Activated naive CD8-positive, alpha-beta T cell treated with anti-CD3 and anti-CD28 coated beads, Interleukin-2, amount 50 U/mL, for 16 hours (primary cell): ENCODE measurements around the gene KCNH4.
"Not testable (repeated sequence)": the region's sequence is repeated elsewhere in the genome, so short reads cannot be mapped to it uniquely, and the experiment has no call there.

Source experiments
- DNase-seq: peaks from one replicate; pipeline ENCODE4 v3.0.0-alpha.2; 2020; ENCODE audit warnings: low read depth, low spot score

Gene KCNH4

GRCh38 chr17:42180922-42181850, at the start of gene KCNH4:
Gene KCNH4, minus strand, starts transcription at chr17:42181142. Its CDS starts 197 bp downstream, at chr17:42180945.
- DNase-seq: peak; percentile 60

- no peak for DNase-seq
Observed at GRCh38 chr17:42230225-42230624, 49.3 kb upstream of the KCNH4 start.

- DNase-seq: no peak
Observed at GRCh38 chr17:42227849-42228700, 47.1 kb upstream of the KCNH4 start.

- DNase-seq: no peak
Observed at GRCh38 chr17:42225646-42226045, 44.7 kb upstream of the KCNH4 start.

- DNase-seq: no peak
Observed at GRCh38 chr17:42224651-42225050, 43.7 kb upstream of the KCNH4 start.

- DNase-seq: peak; percentile 17
Observed at GRCh38 chr17:42221886-42222745, 41.2 kb upstream of the KCNH4 start.

GRCh38 chr17:42219280-42219679, 38.3 kb upstream of the KCNH4 start:
- DNase-seq: not testable (repeated sequence)

- no peak for DNase-seq
Observed at GRCh38 chr17:42214156-42214555, 33.2 kb upstream of the KCNH4 start.

GRCh38 chr17:42212382-42212781, 31.4 kb upstream of the KCNH4 start:
- no peak for DNase-seq

- DNase-seq: not testable (repeated sequence)
Observed at GRCh38 chr17:42211921-42212341, 31.0 kb upstream of the KCNH4 start.

GRCh38 chr17:42210046-42210445, 29.1 kb upstream of the KCNH4 start:
- DNase-seq: no peak

GRCh38 chr17:42206153-42206612, 25.2 kb upstream of the KCNH4 start:
- DNase-seq: not testable (repeated sequence)

- DNase-seq: no peak
Observed at GRCh38 chr17:42203354-42203753, 22.4 kb upstream of the KCNH4 start.

GRCh38 chr17:42202696-42203095, 21.8 kb upstream of the KCNH4 start:
- no peak for DNase-seq

- no peak for DNase-seq
Observed at GRCh38 chr17:42202159-42202558, 21.2 kb upstream of the KCNH4 start.

- no peak for DNase-seq
Observed at GRCh38 chr17:42201458-42201772, 20.5 kb upstream of the KCNH4 start.

- no peak for DNase-seq
Observed at GRCh38 chr17:42200706-42201457, 19.9 kb upstream of the KCNH4 start.

- DNase-seq: no peak
Observed at GRCh38 chr17:42199416-42200011, 18.6 kb upstream of the KCNH4 start.

GRCh38 chr17:42198897-42199296, 18.0 kb upstream of the KCNH4 start:
- DNase-seq: no peak

GRCh38 chr17:42197564-42198156, 16.7 kb upstream of the KCNH4 start:
- no peak for DNase-seq
